ENCODE data around the gene ZBTB25. TPM values are rescaled to one million over a fixed set of nuclear protein-coding genes. Genes with fewer than 3 reads are reported as not detected.

ZBTB25 gene
- total RNA-seq, 1 donor, result 11.1 TPM

- TF ChIP-seq, protein P1, sequence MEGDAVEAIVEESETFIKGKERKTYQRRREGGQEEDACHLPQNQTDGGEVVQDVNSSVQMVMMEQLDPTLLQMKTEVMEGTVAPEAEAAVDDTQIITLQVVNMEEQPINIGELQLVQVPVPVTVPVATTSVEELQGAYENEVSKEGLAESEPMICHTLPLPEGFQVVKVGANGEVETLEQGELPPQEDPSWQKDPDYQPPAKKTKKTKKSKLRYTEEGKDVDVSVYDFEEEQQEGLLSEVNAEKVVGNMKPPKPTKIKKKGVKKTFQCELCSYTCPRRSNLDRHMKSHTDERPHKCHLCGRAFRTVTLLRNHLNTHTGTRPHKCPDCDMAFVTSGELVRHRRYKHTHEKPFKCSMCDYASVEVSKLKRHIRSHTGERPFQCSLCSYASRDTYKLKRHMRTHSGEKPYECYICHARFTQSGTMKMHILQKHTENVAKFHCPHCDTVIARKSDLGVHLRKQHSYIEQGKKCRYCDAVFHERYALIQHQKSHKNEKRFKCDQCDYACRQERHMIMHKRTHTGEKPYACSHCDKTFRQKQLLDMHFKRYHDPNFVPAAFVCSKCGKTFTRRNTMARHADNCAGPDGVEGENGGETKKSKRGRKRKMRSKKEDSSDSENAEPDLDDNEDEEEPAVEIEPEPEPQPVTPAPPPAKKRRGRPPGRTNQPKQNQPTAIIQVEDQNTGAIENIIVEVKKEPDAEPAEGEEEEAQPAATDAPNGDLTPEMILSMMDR (IDR thresholded peaks at IDR 0.05; ENCODE audit: insufficient read depth, low read length), result no peak
- no peak overlapping the region for H3K4me3 ChIP-seq (ENCODE audit: low read depth, low read length)
- DNase-seq (ENCODE audit: low read depth), result no peak
Observed at GRCh38 chr14:64513271-64513670, 9.6 kb upstream of the ZBTB25 start.

- H3K4me3 ChIP-seq (ENCODE audit: low read depth, low read length), result no peak overlapping the region
- TF ChIP-seq, protein P1 (IDR thresholded peaks at IDR 0.05; ENCODE audit: insufficient read depth, low read length), result peak; percentile 92
- peak; percentile 80 for DNase-seq (ENCODE audit: low read depth)
Observed at GRCh38 chr14:64510825-64511671, 7.4 kb upstream of the ZBTB25 start.

- no peak for DNase-seq (ENCODE audit: low read depth)
- H3K4me3 ChIP-seq (ENCODE audit: low read depth, low read length), result no peak overlapping the region
- TF ChIP-seq, protein P1 (IDR thresholded peaks at IDR 0.05; ENCODE audit: insufficient read depth, low read length), result no peak
Observed at GRCh38 chr14:64509036-64509435, 5.4 kb upstream of the ZBTB25 start.

- TF ChIP-seq, protein P1 (IDR thresholded peaks at IDR 0.05; ENCODE audit: insufficient read depth, low read length), result no peak
- H3K4me3 ChIP-seq (ENCODE audit: low read depth, low read length), result peak overlapping the region; percentile 10
- DNase-seq (ENCODE audit: low read depth), result no peak
Observed at GRCh38 chr14:64508215-64508776, 4.7 kb upstream of the ZBTB25 start.

- TF ChIP-seq, protein P1 (IDR thresholded peaks at IDR 0.05; ENCODE audit: insufficient read depth, low read length), result no peak
- peak overlapping the region; percentile 23 for H3K4me3 ChIP-seq (ENCODE audit: low read depth, low read length)
- no peak for DNase-seq (ENCODE audit: low read depth)
Observed at GRCh38 chr14:64507376-64508156, 3.9 kb upstream of the ZBTB25 start.

- TF ChIP-seq, protein P1 (IDR thresholded peaks at IDR 0.05; ENCODE audit: insufficient read depth, low read length), result no peak
- DNase-seq (ENCODE audit: low read depth), result no peak
- H3K4me3 ChIP-seq (ENCODE audit: low read depth, low read length), result peak overlapping the region; percentile 44
Observed at GRCh38 chr14:64506721-64507120, 3.1 kb upstream of the ZBTB25 start.

Measured in fibroblast of the aortic adventitia (primary cell).